ENCODE measurements around the gene RICTOR. TPM values are rescaled to one million over a fixed set of nuclear protein-coding genes. Genes with fewer than 3 reads are reported as not detected.
"Not testable (repeated sequence)": the region's sequence is repeated elsewhere in the genome, so short reads cannot be mapped to it uniquely, and the experiment has no call there.

RICTOR gene
- total RNA-seq, 1 donor from 2014 or later, result 12.0 TPM

DNA sequence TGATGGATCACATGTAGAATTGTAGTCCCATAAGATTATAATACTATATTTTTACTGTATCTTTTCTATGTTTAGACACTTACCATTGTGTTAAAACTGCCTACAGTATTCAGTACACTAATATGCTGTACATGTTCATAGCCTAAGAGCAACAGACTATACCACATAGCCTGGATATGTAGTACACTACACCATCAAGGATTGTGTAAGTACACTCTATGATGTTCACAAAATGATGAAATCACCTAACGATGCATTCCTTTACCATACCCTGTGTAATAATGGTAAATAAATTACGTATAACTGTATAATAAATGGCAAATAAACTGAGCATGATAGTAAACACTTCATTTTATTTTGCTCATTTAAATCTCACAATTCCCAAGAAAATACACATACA is 60.3 kb downstream of the RICTOR start:
- ATAC-seq, result no peak

DNA sequence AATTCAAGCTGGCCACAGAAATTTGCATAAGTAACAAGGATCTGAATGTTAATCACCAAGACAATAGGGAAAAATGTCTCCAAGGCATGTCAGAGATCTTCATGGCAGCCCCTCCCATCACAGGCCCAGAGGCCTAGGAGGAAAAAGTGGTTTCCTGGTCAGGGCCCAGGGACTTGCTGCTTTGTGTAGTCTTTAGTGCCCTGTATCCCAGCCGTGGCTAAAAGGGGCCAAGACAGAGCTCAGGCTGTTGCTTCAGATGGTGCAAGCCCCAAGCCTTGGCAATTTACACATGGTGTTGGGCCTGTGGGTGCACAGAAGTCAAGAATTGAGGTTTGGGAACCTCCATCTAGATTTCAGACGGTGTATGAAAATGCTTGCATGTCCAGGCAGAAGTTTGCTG is 63.2 kb downstream of the RICTOR start:
- DNase-seq (ENCODE audit: low spot score); ATAC-seq: not testable (repeated sequence)

More for the DNA sequence above, 60.3 kb downstream of the RICTOR start:
- no peak for DNase-seq (ENCODE audit: low spot score)

GRCh38 chr5:39009981-39010380 is 64.2 kb downstream of the RICTOR start:
- DNase-seq (ENCODE audit: low spot score), result no peak
- ATAC-seq, result no peak

DNA sequence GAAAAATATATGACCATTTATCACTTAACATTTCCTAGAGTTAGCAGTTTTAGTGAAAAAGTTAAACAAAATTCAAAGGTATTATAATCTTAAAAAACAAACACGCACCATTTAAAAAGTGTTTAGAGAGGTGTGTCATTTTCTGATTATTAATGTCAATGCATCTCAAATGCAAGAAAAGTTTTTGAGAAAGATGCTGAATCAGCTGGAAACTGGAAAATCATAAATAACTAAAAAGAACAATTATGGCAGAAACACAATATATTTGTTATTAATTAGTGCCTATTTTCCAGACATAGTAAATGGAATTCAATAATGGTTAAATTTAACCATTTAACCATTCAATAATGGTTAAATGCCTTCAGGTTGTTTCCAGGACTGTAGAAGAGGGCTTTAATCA is 64.9 kb downstream of the RICTOR start:
- ATAC-seq (no peak), DNase-seq (ENCODE audit: low spot score) (no peak)

DNA sequence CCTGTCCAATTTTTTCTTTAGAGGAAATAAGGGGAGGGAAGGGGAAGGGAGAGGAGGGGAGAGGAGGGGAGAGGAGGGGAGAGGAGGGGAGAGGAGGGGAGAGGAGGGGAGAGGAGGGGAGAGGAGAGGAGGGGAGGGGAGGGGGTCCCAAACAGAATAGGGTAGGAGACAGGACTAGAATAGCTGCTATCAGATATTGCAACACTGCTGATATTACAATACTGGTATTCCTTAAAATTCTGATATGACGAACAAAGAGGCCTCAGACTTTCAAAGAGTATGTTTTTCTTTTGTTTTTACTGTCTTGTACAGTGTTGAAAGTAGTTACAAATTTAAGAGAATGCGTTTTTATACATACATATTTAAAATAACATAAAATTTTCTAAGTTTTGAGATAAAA is 67.5 kb downstream of the RICTOR start:
- DNase-seq (ENCODE audit: low spot score), result no peak
- ATAC-seq, result no peak

DNA sequence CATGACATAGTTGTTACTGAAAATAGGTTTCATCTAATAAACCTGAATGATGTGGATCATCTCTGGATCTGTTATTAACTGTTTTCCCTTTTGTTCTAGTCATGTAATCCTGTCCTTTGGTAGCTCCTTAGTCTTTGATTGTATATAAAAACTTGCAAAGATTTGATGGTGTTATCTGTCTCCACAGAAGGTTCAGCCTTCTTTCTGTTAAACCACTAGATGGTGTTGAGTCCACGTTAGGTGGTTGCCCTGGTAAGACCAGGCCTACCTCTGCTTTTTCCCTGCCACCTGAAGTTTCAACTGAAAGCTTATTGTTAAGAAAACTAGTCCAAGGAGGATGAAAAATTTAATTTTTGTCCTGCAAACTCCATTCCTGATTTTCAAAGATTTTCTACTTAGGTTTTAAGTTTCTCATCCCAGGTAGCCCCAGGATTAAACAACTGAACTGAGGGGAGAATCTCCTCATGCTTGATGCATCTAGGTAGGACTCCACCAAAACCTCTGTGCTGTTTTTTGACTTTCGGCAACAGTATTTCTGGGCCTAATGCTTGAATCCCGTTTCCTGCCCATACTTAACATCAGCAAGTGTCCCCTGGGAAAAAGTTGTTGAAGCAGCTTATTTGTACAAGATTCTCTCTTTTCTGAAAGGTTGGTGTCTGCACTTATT is 68.5 kb downstream of the RICTOR start:
- DNase-seq (ENCODE audit: low spot score) (no peak), ATAC-seq (peak; percentile 89)

- ATAC-seq, result no peak
Measured at GRCh38 chr5:39001683-39002082, 72.5 kb downstream of the RICTOR start.

DNA sequence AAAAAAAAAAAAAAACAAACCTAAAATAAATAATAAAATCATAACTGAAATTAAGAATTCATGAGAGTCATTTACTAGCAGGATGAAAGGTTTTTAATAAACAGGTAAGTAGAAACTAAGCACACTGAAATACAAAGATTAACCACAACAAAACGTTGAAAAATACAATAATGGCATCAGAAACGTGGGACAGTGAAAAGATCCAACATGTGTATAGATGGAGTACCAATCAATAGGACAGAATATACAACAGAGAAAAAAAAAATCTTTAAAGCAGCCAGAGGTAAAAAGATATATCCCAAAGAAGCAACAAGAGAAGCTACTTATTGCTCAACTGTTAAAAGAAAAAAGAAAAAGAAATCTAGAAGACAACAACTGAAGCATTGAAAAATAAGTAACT is 75.2 kb downstream of the RICTOR start:
- ATAC-seq (no peak), DNase-seq (ENCODE audit: low spot score) (no peak)

More at GRCh38 chr5:39001683-39002082, 72.5 kb downstream of the RICTOR start:
- no peak for DNase-seq (ENCODE audit: low spot score)

DNA sequence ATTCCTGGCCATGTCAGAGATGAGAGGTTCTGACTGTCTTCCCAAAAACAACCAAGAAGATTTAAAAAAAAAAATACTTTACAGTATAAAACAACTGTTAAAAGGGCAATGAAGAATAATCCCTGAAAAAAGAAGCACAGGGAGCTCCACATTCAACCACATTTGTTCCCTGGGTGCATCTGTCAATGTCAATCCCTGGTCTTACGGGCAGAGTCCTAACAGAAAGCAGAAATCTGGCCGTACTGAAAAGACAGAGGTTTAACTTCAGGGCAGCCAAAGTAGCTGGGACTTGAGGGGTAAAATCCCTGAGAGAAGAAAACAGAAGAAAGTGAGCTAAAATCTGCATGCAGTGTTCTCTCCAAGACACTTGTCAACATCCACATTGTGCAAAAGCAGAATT is 76.6 kb downstream of the RICTOR start:
- ATAC-seq, result no peak
- DNase-seq (ENCODE audit: low spot score), result no peak

DNA sequence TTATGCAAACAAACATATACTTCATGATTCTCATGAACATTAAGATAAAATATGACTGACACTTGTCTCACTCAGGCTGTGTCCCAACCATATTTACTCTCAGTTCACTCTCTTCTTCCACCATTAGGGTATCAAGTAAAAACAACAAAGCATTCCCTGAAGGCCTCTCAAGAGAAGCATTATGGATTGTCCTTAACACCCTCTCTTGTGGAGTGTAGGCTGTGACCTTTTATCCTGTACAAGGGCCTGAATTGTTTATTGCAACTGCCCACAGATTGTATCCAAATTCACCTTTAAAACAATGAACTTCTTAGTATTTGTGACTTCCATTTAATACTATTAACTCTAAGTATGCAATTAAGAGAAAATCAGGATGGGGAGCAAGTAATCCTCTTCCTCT is 78.1 kb downstream of the RICTOR start:
- ATAC-seq, result no peak
- no peak for DNase-seq (ENCODE audit: low spot score)

GRCh38 chr5:38994324-38994927 is 79.8 kb downstream of the RICTOR start:
- DNase-seq (ENCODE audit: low spot score) (no peak), ATAC-seq (peak; percentile 94)

GRCh38 chr5:38989974-38990719 is 84.1 kb downstream of the RICTOR start:
- DNase-seq (ENCODE audit: low spot score); ATAC-seq: not testable (repeated sequence)

DNA sequence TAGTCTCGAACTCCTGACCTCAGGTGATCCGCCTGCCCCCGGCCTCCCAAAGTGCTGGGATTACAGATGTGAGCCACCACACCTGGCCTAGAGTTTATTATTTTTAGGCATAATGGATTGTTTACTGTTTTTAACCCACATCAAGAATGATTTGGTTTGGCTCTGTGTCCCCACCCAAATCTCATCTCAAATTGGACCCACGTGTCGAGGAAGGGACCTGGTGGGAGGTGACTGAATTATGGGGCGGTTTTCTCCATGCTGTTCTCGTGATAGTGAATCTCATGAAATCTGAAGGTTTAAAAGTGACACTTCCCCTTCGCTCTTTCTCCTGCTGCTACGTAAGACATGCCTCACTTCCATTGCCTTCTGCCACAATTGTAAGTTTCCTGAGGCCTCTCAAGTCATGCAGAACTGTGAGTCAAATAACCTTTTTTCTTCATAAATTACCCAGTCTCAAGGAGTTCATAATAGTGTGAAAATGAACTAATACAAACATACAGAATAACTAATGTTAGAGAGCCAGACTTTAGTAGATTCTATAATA is 88.2 kb downstream of the RICTOR start:
- DNase-seq (ENCODE audit: low spot score) (no peak), ATAC-seq (no peak)

GRCh38 chr5:38979535-38979934 is 94.7 kb downstream of the RICTOR start:
- no peak for ATAC-seq
- DNase-seq (ENCODE audit: low spot score), result no peak

DNA sequence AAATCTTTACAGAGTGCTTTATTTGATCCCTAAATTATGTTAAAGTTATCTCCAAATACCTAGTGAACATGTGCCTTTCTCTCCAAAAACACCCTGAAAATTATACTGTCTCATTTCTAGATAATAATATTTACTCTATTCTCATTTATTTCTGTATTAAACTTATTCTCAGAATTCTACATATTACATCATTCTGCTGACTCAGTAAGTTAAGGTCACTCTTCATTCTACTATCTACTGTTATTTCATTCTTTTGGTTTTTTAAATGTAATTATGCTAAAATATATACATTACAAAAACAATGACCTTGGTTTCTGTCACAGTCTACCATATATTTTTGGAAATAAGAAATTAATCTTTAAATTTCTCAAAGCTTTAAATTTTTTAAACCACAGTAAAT is 96.2 kb downstream of the RICTOR start:
- no peak for ATAC-seq
- no peak for DNase-seq (ENCODE audit: low spot score)

GRCh38 chr5:38968665-38969064 is 105.5 kb downstream of the RICTOR start:
- DNase-seq (ENCODE audit: low spot score) (no peak), ATAC-seq (no peak)

GRCh38 chr5:38961691-38962090 is 112.5 kb downstream of the RICTOR start:
- no peak for ATAC-seq
- DNase-seq (ENCODE audit: low spot score), result no peak

GRCh38 chr5:38953426-38954012 is 120.7 kb downstream of the RICTOR start:
- DNase-seq (ENCODE audit: low spot score) (no peak), ATAC-seq (no peak)

- ATAC-seq, result no peak
Measured at GRCh38 chr5:38948501-38948900, 125.7 kb downstream of the RICTOR start.

GRCh38 chr5:38944282-38944681 is 129.9 kb downstream of the RICTOR start:
- no peak for DNase-seq (ENCODE audit: low spot score)

More at GRCh38 chr5:38948501-38948900, 125.7 kb downstream of the RICTOR start:
- DNase-seq (ENCODE audit: low spot score), result no peak

GRCh38 chr5:38941912-38942311 is 132.3 kb downstream of the RICTOR start:
- DNase-seq (ENCODE audit: low spot score), result no peak
- ATAC-seq, result no peak

More at GRCh38 chr5:38944282-38944681, 129.9 kb downstream of the RICTOR start:
- ATAC-seq, result no peak
